GM18517 (cell line): ENCODE measurements around the gene DNAJB7.
"Not testable (repeated sequence)": the region's sequence is repeated elsewhere in the genome, so short reads cannot be mapped to it uniquely, and the experiment has no call there.

ENCODE experiments used
- ATAC-seq: cut with Tn5 transposase; IDR thresholded peaks from one replicate; pipeline ENCODE4 v1.9.1; 2021; ENCODE audit warnings: mild to moderate bottlenecking, moderate library complexity; ENCODE audit not compliant: unreplicated experiment

DNAJB7 gene

DNA sequence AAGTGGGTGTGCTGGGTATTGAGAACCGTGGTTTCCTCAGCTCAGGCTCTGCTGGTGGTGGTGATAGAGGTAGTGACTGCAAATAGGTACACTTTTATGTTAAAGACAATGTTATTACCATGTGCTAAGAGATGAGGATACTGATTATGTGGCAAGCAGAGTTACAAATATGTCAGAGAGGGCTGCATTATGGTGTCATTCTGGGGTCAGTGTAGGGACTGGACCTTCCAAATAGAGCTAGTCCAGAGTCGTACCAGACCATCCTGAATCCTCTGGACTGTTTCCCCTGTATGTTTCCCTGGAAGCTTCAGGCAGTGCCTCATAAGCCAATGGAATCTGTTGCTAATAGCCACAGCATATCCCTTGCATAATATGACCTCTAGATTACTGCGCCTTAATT lies at the start of gene DNAJB7:
Gene DNAJB7 (minus strand): TSS at position 101 of the 400 bp plus-strand sequence. CDS start 119 bp downstream, outside the sequence.
- no peak for ATAC-seq

DNA sequence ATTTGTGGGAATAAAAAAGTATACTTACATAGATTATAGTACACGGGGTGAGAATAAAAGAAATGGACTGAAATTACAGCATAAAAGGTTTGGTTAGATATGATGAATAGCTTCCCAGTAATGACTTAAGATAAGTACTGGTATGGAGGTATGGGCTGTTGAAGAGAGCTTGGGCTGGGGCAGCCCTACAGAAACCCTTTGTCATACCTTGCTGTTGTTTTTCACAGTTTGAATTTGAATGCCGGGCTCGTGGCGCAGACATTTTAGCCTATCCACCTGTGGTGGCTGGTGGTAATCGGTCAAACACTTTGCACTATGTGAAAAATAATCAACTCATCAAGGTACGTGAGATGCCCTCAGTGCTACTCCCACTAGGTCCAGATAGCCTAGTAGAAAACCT lies 47.0 kb upstream of the DNAJB7 start:
- ATAC-seq = no peak

DNA sequence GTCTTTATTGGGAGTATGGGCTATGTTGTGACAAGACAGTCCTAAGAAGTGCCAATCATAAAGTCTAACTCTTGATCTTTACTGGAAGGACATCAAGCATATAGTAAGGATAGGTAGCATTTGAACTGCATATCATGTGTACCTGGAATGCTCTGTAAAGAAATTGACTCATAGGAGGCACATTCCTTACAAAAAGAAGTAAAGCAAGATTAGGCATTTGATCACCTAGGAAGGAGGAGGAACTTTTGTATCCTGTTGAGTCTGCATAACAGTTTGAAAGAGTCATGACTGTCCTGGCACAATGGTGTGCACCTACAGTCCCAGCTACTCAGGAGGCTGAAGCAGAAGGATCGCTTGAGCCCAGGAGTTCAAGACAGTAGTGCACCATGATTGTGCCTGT lies 42.2 kb upstream of the DNAJB7 start:
- ATAC-seq = no peak

DNA sequence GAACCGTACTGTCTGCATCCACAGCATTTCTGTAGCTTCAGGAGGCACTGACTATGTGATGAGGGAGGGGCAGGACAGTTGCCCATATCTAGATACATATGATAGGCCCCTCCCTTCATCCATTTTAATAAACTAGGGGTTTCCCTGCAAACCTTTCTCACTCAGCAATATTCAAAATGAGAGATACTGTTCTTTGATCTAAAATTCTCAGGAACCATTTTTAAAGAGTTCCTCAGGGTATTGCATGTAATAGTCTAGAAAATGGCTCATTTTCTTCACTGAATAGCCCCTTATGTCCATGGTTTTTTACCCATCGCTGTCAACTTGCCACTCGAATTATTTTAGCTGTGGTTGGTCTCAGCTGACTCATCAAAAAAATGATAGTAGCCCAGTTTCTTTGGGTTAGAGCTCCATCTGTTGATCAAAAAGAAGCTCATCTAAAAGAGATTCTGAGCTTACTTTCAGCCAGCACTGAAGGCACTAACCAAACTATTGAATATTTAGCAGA lies 37.0 kb upstream of the DNAJB7 start:
- no peak for ATAC-seq

DNA sequence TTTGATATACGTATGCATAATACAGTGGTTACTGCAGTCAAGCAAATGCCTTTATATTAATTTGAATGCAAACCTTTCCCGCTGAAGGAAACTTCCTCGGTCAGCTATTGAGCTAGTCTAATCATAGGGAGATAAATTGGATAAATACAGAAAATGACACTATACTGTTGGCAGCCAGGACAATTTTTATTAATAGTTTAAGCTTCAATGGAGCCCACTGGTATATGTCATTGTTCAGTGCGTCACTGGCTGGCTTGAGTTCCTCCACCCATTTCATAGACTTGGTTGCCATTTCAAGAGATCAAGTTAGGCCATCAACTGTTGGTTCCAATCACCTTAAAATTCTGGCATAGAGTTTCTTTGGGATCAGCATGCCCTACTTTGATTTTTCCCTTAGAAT lies 32.5 kb upstream of the DNAJB7 start:
- ATAC-seq = no peak

DNA sequence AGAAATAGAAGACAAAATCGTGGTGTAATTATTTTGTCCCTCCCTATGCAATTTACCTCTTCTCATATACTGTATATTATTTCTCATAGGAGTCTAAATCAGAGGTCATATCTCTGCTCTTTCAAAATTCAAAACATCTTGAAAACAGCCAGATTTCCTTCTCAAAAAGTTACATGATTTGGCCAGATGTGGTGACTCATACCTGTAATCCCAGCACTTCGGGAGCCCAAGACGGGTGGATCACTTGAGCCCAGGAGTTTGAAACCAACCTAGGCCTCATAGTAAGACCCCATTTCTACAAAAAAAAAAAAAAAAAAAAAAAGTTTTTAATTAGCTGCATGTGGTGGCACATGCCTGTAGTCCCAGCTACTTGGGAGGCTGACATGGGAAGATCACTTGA lies 29.0 kb upstream of the DNAJB7 start:
- ATAC-seq = no peak

DNA sequence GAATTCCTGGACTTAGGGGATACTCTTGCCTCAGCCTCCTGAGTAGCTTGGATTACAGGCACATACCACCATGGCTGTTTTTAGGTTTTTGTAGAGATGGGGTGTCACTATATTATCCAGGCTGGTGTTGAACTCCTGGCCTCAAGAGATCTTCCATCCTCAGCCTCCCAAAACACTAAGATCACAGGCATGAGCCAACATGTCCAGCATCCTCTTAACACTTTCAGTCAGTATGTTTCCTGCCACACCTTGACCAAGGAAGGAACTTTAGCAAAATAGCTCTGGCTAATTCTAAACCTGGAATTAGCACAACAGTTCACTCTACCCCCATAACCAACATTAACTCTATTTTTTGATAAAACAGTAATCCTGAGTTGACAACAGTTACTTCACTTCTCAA lies 27.2 kb upstream of the DNAJB7 start:
- ATAC-seq = no peak

DNA sequence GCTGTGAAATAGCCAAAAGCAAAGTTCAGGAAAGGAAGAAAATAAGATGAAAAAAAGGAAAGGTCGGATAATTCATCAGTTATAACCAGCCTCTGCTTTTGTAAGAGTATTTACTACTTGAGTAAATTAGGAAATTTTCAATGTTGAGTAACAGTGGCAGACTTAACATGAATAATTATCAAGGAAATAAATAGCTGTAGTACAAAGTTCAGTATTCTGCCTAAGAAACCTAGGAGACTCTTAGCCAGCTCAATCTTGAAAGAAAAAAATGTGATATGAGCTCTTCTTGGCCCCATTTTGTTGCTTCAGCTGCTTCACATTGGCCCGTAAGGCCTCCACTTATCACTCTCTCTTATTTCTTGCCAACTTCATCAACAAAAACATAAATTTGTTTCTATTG lies 17.0 kb upstream of the DNAJB7 start:
- no peak for ATAC-seq

DNA sequence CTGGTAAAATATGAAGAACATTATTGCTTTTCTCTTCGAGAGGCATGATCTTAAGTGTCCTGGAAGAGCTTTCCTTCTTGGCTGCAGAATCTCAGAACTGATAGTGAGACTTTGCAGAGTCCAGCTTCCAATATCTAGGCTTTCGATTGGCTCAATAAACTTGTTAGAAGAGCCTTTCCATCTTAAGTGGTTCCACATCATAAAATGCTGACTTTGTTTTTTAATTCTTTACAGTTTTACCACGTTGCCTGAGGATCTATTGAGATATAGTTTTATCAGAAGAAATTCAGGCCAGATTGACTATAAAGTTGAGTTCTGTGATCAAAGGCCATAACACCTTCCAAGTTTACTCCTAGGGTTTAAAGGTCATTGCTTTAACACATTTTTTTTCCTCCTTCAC lies 15.6 kb upstream of the DNAJB7 start:
- ATAC-seq = no peak

DNA sequence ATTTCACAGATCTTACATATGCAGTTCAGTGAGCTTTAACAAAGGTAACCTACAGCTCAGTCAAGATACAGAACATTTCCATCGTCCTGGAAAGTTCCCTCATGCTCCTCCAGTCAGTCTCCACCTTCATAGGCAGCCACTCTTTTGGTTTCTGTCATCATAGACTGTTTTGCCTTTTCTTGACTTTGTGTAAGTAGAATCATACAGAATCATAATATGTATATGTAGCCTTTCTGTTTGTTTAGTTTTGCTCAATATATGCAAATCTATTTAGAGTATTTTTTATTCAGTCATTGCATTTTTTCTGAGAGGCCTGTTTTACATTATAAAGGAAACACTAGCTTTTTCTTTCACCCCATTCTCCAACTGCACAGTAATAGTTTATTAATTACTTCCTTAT lies 15.0 kb upstream of the DNAJB7 start:
- ATAC-seq = no peak

DNA sequence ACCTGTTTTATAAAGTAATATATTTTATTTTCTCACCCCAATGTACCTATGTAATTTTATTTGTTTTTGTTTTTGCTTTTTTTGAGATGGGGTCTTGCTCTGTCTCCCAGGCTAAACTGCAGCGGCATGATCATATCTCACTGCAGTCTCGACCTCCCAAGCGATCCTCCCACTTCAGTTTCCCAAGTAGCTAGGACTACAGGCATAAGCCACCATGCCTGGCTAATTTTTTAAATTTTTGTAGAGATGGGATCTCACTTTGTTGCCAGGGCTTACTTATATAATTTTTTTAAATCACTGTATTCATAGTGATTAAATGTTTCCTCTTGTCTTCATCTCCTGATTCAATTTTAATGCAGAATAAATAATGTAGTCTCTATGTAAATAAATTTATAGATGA lies 13.2 kb upstream of the DNAJB7 start:
- no peak for ATAC-seq

DNA sequence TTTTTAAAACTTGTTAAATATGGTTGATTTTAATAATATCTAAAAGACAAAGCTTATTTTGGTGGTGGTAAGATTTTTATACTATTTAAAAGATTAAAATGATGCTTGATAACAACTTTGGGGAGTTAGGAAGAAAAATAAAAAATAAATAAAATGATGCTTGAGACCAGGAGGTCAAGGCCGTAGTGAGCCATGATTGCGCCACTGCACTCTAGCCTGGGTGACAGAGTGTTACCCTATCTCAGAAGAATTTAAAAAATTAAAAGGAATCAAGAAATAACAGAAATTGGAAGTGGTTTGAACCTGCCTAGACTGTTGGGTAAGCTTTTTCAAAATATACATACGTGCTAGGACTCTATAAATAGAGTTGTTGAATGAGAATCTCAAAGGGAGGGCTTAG lies 12.1 kb upstream of the DNAJB7 start:
- no peak for ATAC-seq

DNA sequence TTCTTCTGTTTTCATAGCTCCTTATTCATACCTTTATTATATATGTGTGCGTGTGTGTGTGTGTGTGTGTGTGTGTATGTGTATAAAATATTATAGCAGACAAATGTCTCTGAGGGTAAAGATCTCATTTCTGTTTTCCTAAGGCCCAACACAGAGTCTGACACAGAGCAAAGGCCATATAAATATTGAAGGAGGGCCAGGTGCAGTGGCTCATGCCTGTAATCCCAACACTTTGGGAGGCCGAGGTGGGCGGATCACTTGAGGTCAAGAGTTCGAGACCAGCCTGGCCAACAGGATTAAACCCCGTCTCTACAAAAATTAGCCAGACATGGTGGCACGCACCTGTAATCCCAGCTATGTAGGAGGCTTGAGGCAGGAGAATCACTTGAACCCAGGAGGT lies 6.5 kb upstream of the DNAJB7 start:
- not testable (repeated sequence) for ATAC-seq

DNA sequence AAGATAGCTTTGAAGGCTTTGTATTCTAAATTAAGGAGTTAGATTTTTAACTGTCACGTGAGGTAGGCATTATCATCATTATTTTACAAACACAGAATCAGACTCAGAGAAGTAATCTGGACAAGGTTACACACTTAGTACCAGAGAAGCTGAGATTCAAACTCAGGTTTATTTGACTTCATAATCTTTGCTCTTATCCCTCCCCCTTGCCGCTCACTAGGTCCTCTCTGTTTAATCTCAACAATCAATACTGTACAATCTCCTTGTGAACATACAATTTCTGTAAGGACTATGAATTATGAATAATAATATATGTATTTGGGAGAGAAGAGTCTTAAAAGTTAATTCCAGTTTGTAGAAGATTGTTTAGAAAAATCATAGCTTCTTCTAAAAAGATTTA lies 5.2 kb upstream of the DNAJB7 start:
- no peak for ATAC-seq

DNA sequence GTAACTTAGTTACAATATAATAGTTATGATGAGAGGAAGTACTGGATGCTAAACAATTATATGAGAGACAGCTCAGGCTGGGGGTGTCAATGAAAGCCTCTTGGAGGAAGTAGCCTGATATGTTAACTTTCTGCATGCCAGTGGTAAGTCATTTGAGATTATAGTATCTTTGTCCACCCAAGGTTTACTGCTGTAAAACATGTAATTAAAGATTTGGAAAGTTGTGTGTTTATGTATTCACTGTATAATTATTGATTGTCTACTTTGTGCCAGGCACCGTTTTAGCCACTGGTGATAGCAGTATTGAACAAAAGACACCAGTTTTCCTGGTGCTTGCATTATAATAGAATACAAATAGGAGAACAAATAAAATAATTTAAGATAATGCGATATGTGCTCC lies 624 bp upstream of the DNAJB7 start:
- ATAC-seq = no peak

DNA sequence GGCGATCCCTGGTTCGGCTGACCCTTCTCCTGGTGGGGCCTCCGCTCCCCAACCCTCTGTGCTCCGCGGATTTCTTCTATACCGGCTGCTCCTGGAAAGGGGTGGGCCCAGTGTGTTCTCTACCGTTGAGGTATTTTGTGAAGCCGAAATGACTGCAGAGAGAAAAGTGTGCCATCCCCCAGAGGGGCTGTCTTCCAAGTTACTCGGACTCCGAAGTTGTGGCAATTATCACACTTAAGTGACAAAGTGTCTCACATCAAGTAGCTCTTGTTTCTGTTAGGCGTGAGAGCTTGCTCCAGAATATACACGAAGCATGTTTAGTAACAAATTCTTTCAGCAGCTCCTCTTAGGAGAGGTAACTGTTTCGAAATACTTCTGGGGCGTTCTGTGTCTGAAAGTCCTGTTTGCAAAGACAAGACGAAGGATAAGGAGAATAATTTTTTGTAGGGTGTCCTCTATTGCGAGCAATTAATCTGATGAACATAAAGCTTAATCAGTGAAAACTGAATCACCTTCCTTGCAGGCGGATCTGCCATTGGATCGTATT lies 4.5 kb downstream of the DNAJB7 start:
- ATAC-seq = no peak

DNA sequence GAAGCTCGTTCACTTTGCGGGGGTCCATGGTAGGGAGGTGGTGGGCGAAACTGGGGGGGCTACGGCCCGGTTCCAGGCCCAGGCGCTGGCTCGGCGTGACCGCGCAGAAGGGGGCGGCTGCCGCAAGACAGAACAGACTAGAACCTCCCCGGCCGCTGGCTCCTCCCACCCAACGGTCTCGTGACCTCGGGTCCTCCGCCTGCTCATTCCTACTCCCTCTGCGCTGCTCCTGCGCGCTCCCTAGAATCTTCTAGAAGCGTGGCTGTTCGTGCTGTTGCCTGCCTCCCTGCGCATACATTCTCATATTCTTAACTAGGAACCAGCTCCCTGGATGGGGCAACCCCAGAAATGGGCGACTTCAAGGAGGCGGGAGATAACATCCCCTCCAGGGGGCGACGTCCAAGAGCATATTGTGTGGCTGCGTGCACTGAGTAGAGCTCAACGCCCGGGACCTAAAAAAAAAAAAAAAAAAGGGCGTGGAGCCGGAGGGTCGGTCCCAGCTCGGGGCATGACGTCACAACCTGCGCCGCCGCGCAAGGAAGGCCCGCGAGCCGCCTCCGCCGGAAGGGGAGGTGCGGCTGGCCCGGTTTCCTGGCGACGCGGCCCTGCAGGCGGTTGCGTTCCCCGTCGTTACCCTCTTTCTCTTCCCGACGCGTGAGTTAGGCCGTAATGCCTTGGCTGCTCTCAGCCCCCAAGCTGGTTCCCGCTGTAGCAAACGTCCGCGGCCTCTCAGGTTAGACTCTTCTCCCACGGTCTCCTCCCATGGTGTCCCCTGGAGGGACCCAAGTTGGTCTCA lies 5.2 kb downstream of the DNAJB7 start, which contains the start of the genes ST13 and XPNPEP3:
Gene ST13 (minus strand): TSS at position 127 of the 796 bp plus-strand sequence. CDS start 99 bp downstream, at position 28.
Gene XPNPEP3 (plus strand): TSS at position 636 of the 796 bp plus-strand sequence. CDS start 34 bp downstream, at position 670.
- peak; percentile 83 for ATAC-seq

DNA sequence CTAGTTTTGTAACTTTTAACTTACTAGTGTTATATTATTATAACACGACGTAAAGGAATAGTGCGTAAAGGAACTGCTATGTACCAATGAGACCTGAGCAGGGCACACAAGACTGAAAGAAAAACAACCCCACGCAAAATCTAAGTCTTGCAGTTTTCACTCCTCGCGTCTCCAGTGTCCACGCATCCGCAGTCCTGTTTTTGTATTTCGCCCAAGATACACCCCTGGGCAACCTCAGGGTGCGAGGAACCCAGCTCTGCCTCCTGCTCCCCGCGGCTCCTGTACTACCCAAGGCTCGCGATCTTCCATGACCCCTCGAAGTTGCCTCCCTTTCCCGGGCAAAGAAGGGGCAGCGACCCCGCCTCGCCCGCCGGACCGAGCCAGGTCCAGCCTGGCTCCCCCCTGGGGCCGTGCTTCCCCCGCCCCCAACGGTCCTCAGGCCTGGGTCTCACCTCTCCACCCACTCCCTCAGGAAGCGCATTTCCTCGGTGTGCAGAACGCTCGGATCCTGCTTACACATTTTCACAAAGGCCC lies 5.9 kb downstream of the DNAJB7 start:
- ATAC-seq = peak; percentile 7

DNA sequence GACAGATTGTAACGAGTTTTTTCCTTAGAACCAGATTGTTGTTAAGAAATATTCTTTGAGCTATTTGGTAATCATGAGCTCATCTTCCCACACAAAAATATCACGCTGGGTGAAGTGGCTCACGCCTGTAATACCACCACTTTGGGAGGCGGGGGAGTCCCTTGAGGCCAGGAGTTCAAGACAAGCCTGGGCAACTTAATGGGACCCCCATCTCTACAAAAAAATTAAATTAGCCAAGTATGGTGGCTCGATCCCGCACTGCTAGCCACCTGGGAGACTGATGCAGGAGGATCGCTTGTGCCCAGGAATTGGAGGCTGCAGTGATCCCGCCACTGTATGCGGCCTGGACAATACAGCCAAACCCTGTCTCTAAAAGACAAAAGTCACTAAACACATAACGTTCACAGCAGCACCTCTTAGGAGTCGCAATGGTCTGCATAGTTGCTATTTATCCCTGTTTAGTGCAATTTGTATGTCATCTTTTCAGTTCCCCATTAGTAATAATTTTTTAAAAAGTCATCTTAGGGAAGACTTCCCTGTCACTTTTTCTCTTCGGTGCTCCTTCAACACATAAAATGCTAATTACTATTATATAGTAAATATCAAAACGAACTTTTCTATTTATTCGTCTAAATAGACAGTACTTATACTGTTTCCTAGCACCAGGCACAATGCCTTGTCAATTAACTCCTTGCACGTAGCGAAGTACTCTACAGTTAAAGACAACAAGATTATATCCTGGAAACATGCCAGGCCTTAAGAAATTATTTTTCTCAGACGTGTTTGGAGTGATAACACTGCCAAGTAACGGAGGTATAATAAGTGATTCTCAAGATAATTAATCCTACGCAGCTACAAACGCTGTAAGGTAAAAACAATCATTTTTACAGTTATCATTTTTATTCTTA lies 6.6 kb downstream of the DNAJB7 start:
- no peak for ATAC-seq

DNA sequence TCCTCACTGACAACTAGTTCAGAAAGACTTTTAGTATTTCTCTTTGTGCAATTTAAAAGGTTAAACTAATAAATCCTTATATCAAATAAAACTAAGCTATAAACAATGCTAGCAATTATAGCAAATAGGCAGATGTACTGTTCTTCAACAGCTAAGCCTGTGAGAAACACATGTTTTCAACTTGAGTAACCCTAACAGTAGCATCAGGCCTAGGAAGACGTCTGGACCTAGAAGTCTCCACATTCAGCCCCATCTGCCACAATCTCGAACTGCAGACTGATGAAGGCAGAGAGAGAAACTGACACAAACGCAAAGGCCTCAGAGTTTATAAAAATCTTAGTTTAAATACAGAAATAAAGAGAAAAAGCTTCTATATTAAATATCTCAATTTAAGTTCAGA lies 8.0 kb downstream of the DNAJB7 start:
- ATAC-seq = no peak

DNA sequence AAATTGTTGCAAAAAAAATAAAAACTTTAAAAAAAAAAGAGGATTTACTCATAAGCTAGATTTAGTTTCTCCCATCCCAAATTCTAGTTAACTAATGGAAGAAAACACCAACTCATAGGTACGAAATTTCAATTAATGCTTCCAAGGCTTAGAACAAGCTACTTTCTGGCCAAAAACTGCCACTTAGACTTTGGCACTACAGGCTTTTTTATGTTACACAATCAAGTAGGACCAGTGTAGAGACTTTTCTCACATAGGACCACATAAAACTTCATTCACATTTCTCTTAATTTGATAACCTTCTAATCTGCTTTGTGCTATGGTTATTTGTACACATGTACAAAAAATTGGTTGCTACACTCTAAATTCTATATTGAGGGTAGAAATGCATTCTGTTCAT lies 8.6 kb downstream of the DNAJB7 start:
- no peak for ATAC-seq
